ENCODE results near the gene RELL1. TPM values are rescaled to one million over a fixed set of nuclear protein-coding genes. Genes with fewer than 3 reads are reported as not detected.

The RELL1 gene
- total and polyA plus RNA-seq, 5 donors from 2014 or later, result 2.7 to 24.3 (median 5.3) TPM

GRCh38 chr4:37591349-37591748 lies 94.8 kb downstream of the RELL1 start:
- Histone ChIP-seq H3K27ac (ENCODE audit: insufficient read depth, low read length, poor library complexity, severe bottlenecking) (no peak overlapping the region), H3K4me3 (ENCODE audit: low read depth, low read length) (no peak overlapping the region), H3K27me3 (ENCODE audit: control insufficient read depth, insufficient read depth, low read length) (no peaks in the 10 kb centered on the region), H3K9me3 (ENCODE audit: control insufficient read depth in 2 of 2, low read length in 2 of 2) (no peaks in the 10 kb centered on the region), H3K4me1 (ENCODE audit: control insufficient read depth, insufficient read depth, low read length, poor library complexity, severe bottlenecking) (no peaks in the 10 kb centered on the region), H3K36me3 (ENCODE audit: control insufficient read depth, insufficient read depth, low read length) (no peaks in the 10 kb centered on the region)
- Mint-ChIP-seq H3K27me3 (no peaks in the 10 kb centered on the region), H3K36me3 (peaks cover 3% of the 10 kb centered on the region), H3K27ac (no peak overlapping the region), H3K9me3 (peaks cover 0 to 2% (median 0%) of the 10 kb centered on the region in 7 donors), H3K4me1 (peaks cover 0 to 6% (median 0%) of the 10 kb centered on the region in 4 donors), H3K4me3 (no peak overlapping the region)
- ATAC-seq (ENCODE audit: low read depth in 2 of 2) (no peak), DNase-seq (no peak)

- Mint-ChIP-seq H3K27me3 (no peaks in the 10 kb centered on the region), H3K9me3 (peaks cover 0 to 2% (median 0%) of the 10 kb centered on the region in 7 donors), H3K4me3 (no peak overlapping the region), H3K4me1 (peaks cover 0 to 5% (median 0%) of the 10 kb centered on the region in 4 donors), H3K36me3 (peaks cover 3% of the 10 kb centered on the region), H3K27ac (no peak overlapping the region)
- H3K9me3 ChIP-seq (ENCODE audit: control insufficient read depth in 2 of 2, low read length in 2 of 2), result no peaks in the 10 kb centered on the region
- H3K27me3 ChIP-seq (ENCODE audit: control insufficient read depth, insufficient read depth, low read length), result no peaks in the 10 kb centered on the region
- no peak overlapping the region for H3K4me3 ChIP-seq (ENCODE audit: low read depth, low read length)
- H3K36me3 ChIP-seq (ENCODE audit: control insufficient read depth, insufficient read depth, low read length), result no peaks in the 10 kb centered on the region
- DNase-seq (no peak), ATAC-seq (ENCODE audit: low read depth in 2 of 2) (no peak)
- H3K27ac ChIP-seq (ENCODE audit: insufficient read depth, low read length, poor library complexity, severe bottlenecking), result no peak overlapping the region
- no peaks in the 10 kb centered on the region for H3K4me1 ChIP-seq (ENCODE audit: control insufficient read depth, insufficient read depth, low read length, poor library complexity, severe bottlenecking)
Measured at GRCh38 chr4:37590016-37590415, 96.2 kb downstream of the RELL1 start.

- H3K27me3 ChIP-seq (ENCODE audit: control insufficient read depth, insufficient read depth, low read length), result peaks cover 3% of the 10 kb centered on the region
- ATAC-seq (ENCODE audit: low read depth in 2 of 2) (no peak), DNase-seq (no peak)
- Mint-ChIP-seq H3K4me1 (peaks cover 0 to 6% (median under 1%) of the 10 kb centered on the region in 4 donors), H3K4me3 (peak overlapping the region in 1 of 4 donors; percentile 49), H3K27ac (no peak overlapping the region), H3K36me3 (peaks cover 7% of the 10 kb centered on the region), H3K9me3 (peaks cover 0 to 4% (median 0%) of the 10 kb centered on the region in 7 donors), H3K27me3 (peaks cover 5% of the 10 kb centered on the region)
- H3K36me3 ChIP-seq (ENCODE audit: control insufficient read depth, insufficient read depth, low read length), result no peaks in the 10 kb centered on the region
- H3K9me3 ChIP-seq (ENCODE audit: control insufficient read depth in 2 of 2, low read length in 2 of 2), result no peaks in the 10 kb centered on the region
- H3K4me1 ChIP-seq (ENCODE audit: control insufficient read depth, insufficient read depth, low read length, poor library complexity, severe bottlenecking), result no peaks in the 10 kb centered on the region
- H3K27ac ChIP-seq (ENCODE audit: insufficient read depth, low read length, poor library complexity, severe bottlenecking), result no peak overlapping the region
- no peak overlapping the region for H3K4me3 ChIP-seq (ENCODE audit: low read depth, low read length)
Measured at GRCh38 chr4:37588150-37588549, 98.0 kb downstream of the RELL1 start.

GRCh38 chr4:37586194-37586593 lies 100.0 kb downstream of the RELL1 start:
- Histone ChIP-seq H3K9me3 (ENCODE audit: control insufficient read depth in 2 of 2, low read length in 2 of 2) (peaks cover 0 to 9% of the 10 kb centered on the region in 2 experiments), H3K36me3 (ENCODE audit: control insufficient read depth, insufficient read depth, low read length) (no peaks in the 10 kb centered on the region), H3K27ac (ENCODE audit: insufficient read depth, low read length, poor library complexity, severe bottlenecking) (no peak overlapping the region), H3K27me3 (ENCODE audit: control insufficient read depth, insufficient read depth, low read length) (peaks cover 6% of the 10 kb centered on the region), H3K4me3 (ENCODE audit: low read depth, low read length) (no peak overlapping the region), H3K4me1 (ENCODE audit: control insufficient read depth, insufficient read depth, low read length, poor library complexity, severe bottlenecking) (no peaks in the 10 kb centered on the region)
- peaks cover 0 to 12% (median 3%) of the 10 kb centered on the region in 7 donors for H3K9me3 Mint-ChIP-seq
- peaks cover 14% of the 10 kb centered on the region for H3K27me3 Mint-ChIP-seq
- no peak overlapping the region for H3K4me3 Mint-ChIP-seq
- no peak overlapping the region for H3K27ac Mint-ChIP-seq
- no peak for ATAC-seq (ENCODE audit: low read depth in 2 of 2)
- peaks cover 12% of the 10 kb centered on the region for H3K36me3 Mint-ChIP-seq
- no peak for DNase-seq
- H3K4me1 Mint-ChIP-seq, result peaks cover 0 to 6% (median under 1%) of the 10 kb centered on the region in 4 donors

GRCh38 chr4:37584493-37585060 lies 101.6 kb downstream of the RELL1 start:
- no peak overlapping the region for H3K27ac Mint-ChIP-seq
- DNase-seq (no peak), ATAC-seq (ENCODE audit: low read depth in 2 of 2) (no peak)
- peaks cover 9% of the 10 kb centered on the region for H3K36me3 Mint-ChIP-seq
- peaks cover 17% of the 10 kb centered on the region for H3K27me3 Mint-ChIP-seq
- H3K9me3 Mint-ChIP-seq, result peaks cover 0 to 24% (median 9%) of the 10 kb centered on the region in 7 donors
- Histone ChIP-seq H3K4me1 (ENCODE audit: control insufficient read depth, insufficient read depth, low read length, poor library complexity, severe bottlenecking) (no peaks in the 10 kb centered on the region), H3K9me3 (ENCODE audit: control insufficient read depth in 2 of 2, low read length in 2 of 2) (peaks cover 2 to 20% of the 10 kb centered on the region in 2 experiments), H3K36me3 (ENCODE audit: control insufficient read depth, insufficient read depth, low read length) (no peaks in the 10 kb centered on the region), H3K27me3 (ENCODE audit: control insufficient read depth, insufficient read depth, low read length) (peaks cover 9% of the 10 kb centered on the region), H3K27ac (ENCODE audit: insufficient read depth, low read length, poor library complexity, severe bottlenecking) (no peak overlapping the region), H3K4me3 (ENCODE audit: low read depth, low read length) (no peak overlapping the region)
- H3K4me3 Mint-ChIP-seq, result no peak overlapping the region
- H3K4me1 Mint-ChIP-seq, result peaks cover 0 to 6% (median under 1%) of the 10 kb centered on the region in 4 donors

GRCh38 chr4:37584071-37584470 lies 102.1 kb downstream of the RELL1 start:
- peaks cover 22% of the 10 kb centered on the region for H3K27me3 Mint-ChIP-seq

GRCh38 chr4:37573566-37573965 lies 112.6 kb downstream of the RELL1 start:
- Histone ChIP-seq H3K27me3 (ENCODE audit: control insufficient read depth, insufficient read depth, low read length) (peaks cover 2% of the 10 kb centered on the region), H3K4me1 (ENCODE audit: control insufficient read depth, insufficient read depth, low read length, poor library complexity, severe bottlenecking) (no peaks in the 10 kb centered on the region), H3K36me3 (ENCODE audit: control insufficient read depth, insufficient read depth, low read length) (no peaks in the 10 kb centered on the region), H3K27ac (ENCODE audit: insufficient read depth, low read length, poor library complexity, severe bottlenecking) (no peak overlapping the region), H3K9me3 (ENCODE audit: control insufficient read depth in 2 of 2, low read length in 2 of 2) (no peaks in the 10 kb centered on the region), H3K4me3 (ENCODE audit: low read depth, low read length) (no peak overlapping the region)
- no peak overlapping the region for H3K4me3 Mint-ChIP-seq
- H3K9me3 Mint-ChIP-seq, result peaks cover 3 to 27% (median 9%) of the 10 kb centered on the region in 7 donors
- no peak for DNase-seq
- ATAC-seq (ENCODE audit: low read depth in 2 of 2), result no peak
- no peaks in the 10 kb centered on the region for H3K4me1 Mint-ChIP-seq
- H3K27ac Mint-ChIP-seq, result no peak overlapping the region
- H3K36me3 Mint-ChIP-seq, result no peaks in the 10 kb centered on the region
- peaks cover 7% of the 10 kb centered on the region for H3K27me3 Mint-ChIP-seq

More at GRCh38 chr4:37584071-37584470, 102.1 kb downstream of the RELL1 start:
- no peak overlapping the region for H3K4me3 ChIP-seq (ENCODE audit: low read depth, low read length)
- peaks cover 0 to 29% (median 10%) of the 10 kb centered on the region in 7 donors for H3K9me3 Mint-ChIP-seq
- no peak overlapping the region for H3K4me3 Mint-ChIP-seq
- H3K27ac ChIP-seq (ENCODE audit: insufficient read depth, low read length, poor library complexity, severe bottlenecking), result no peak overlapping the region
- H3K4me1 Mint-ChIP-seq, result peaks cover 0 to 6% (median under 1%) of the 10 kb centered on the region in 4 donors
- ATAC-seq (ENCODE audit: low read depth in 2 of 2) (no peak), DNase-seq (no peak)
- peak overlapping the region in 1 of 3 donors; percentile 38 for H3K27ac Mint-ChIP-seq
- H3K36me3 Mint-ChIP-seq, result peaks cover 12% of the 10 kb centered on the region
- peaks cover 9% of the 10 kb centered on the region for H3K27me3 ChIP-seq (ENCODE audit: control insufficient read depth, insufficient read depth, low read length)
- H3K9me3 ChIP-seq (ENCODE audit: control insufficient read depth in 2 of 2, low read length in 2 of 2), result peaks cover 5 to 20% of the 10 kb centered on the region in 2 experiments
- no peaks in the 10 kb centered on the region for H3K4me1 ChIP-seq (ENCODE audit: control insufficient read depth, insufficient read depth, low read length, poor library complexity, severe bottlenecking)
- no peaks in the 10 kb centered on the region for H3K36me3 ChIP-seq (ENCODE audit: control insufficient read depth, insufficient read depth, low read length)

- Mint-ChIP-seq H3K27ac (no peak overlapping the region), H3K4me3 (no peak overlapping the region), H3K36me3 (no peaks in the 10 kb centered on the region), H3K4me1 (no peaks in the 10 kb centered on the region), H3K27me3 (peaks cover 4% of the 10 kb centered on the region), H3K9me3 (peaks cover 0 to 3% (median 0%) of the 10 kb centered on the region in 7 donors)
- H3K4me1 ChIP-seq (ENCODE audit: control insufficient read depth, insufficient read depth, low read length, poor library complexity, severe bottlenecking), result no peaks in the 10 kb centered on the region
- H3K36me3 ChIP-seq (ENCODE audit: control insufficient read depth, insufficient read depth, low read length), result no peaks in the 10 kb centered on the region
- no peak overlapping the region for H3K4me3 ChIP-seq (ENCODE audit: low read depth, low read length)
- H3K27ac ChIP-seq (ENCODE audit: insufficient read depth, low read length, poor library complexity, severe bottlenecking), result no peak overlapping the region
- H3K27me3 ChIP-seq (ENCODE audit: control insufficient read depth, insufficient read depth, low read length), result no peaks in the 10 kb centered on the region
- no peak for DNase-seq
- H3K9me3 ChIP-seq (ENCODE audit: control insufficient read depth in 2 of 2, low read length in 2 of 2), result no peaks in the 10 kb centered on the region
- ATAC-seq (ENCODE audit: low read depth in 2 of 2), result no peak
Measured at GRCh38 chr4:37568489-37568888, 117.7 kb downstream of the RELL1 start.

Measured in CD4-positive, CD25-positive, alpha-beta regulatory T cell (primary cell).